MM.1S (cell line): Measurements from ENCODE around the gene RRM1.

Experiments
- EZH2 ChIP-seq: fragments of 300-600 bp; sonication (generic); optimal IDR thresholded peaks from 2 replicates; pipeline ENCODE3; 2017; ENCODE audit warnings: low read depth, mild to moderate bottlenecking, antibody characterized with exemption, low read length, mixed read lengths
- TF ChIP-seq, protein P1 (sequence below): fragments of 300-600 bp; sonication (generic); IDR thresholded peaks from 2 replicates; pipeline ENCODE4 v1.5.1; 2016; ENCODE audit warnings: antibody characterized with exemption, low read length, mixed read lengths

DNA sequence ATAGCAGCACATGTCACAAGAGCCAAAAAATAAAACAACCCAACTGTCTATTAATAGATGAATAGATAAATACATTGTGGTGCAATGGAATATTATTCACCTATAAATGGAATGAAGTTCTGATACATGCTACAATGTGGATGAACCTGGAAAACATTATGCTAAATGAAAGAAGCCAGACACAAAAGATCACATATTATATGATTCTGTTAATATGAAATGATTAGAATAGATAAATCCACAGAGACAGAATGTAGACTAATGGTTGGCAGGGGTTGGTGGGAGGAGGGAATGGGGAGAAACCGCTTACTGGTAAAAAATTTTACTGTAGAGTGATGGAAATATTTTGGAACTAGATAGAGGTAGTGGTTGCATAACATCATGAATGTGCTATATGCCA, 32.9 kb upstream of the RRM1 start:
- no peak for TF ChIP-seq EZH2
- TF ChIP-seq, protein P1, sequence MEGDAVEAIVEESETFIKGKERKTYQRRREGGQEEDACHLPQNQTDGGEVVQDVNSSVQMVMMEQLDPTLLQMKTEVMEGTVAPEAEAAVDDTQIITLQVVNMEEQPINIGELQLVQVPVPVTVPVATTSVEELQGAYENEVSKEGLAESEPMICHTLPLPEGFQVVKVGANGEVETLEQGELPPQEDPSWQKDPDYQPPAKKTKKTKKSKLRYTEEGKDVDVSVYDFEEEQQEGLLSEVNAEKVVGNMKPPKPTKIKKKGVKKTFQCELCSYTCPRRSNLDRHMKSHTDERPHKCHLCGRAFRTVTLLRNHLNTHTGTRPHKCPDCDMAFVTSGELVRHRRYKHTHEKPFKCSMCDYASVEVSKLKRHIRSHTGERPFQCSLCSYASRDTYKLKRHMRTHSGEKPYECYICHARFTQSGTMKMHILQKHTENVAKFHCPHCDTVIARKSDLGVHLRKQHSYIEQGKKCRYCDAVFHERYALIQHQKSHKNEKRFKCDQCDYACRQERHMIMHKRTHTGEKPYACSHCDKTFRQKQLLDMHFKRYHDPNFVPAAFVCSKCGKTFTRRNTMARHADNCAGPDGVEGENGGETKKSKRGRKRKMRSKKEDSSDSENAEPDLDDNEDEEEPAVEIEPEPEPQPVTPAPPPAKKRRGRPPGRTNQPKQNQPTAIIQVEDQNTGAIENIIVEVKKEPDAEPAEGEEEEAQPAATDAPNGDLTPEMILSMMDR: no peak
